ENCODE data around the gene ACSM2B. TPM values are rescaled to one million over a fixed set of nuclear protein-coding genes. Genes with fewer than 3 reads are reported as not detected.
"Not testable (repeated sequence)": the region's sequence is repeated elsewhere in the genome, so short reads cannot be mapped to it uniquely, and the experiment has no call there.

ACSM2B gene
- total RNA-seq, 1 experiment from 2014 or later = 0.20 TPM

DNA sequence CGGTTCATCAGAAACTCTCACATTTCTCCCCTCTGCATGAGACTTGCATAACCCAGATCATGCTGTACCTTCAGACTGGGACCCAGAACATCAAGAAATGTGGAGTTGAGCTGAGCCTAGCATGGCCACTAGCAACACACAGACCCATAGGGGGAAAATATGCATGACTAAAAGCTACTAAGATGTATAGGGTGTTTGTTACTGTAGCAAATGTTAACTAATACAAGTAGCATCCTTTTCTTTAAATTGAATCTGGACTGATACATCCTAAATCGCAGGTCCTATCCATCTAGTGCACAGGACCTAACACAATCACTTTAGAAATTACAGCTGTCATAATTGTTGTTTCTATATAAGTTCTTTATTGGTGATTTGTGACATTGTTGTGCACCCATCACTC, 10.8 kb downstream of the ACSM2B start:
- POLR2A ChIA-PET; DNase-seq (ENCODE audit: low spot score); H3K27ac Mint-ChIP-seq; CTCF ChIA-PET; ATAC-seq; H3K4me3 Mint-ChIP-seq; H3K27me3 Mint-ChIP-seq (ENCODE audit: low read depth); H3K4me1 Mint-ChIP-seq: not testable (repeated sequence)
- Mint-ChIP-seq H3K36me3 (peaks cover 19% of the 10 kb centered on the region), H3K9me3 (peaks cover 46% of the 10 kb centered on the region)

DNA sequence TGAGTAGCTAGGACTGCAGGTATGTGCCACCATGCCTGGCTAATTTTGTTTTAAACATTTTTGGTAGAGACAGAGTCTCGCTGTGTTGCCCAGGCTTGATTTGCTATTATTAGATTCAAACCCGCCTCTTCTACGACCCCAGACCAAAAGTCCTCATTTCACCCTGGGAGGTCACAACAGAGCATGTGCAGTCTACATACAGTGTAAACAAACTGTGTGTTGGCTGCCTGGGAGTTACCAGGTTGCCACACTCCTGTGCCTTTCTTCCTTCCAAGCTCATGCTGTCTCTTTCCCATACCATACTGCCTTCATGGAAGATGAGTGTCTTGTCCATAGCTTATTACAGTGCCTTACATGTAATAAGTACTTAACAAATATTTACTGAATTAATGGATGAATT, 11.9 kb downstream of the ACSM2B start:
- ATAC-seq, CTCF ChIA-PET, POLR2A ChIA-PET: not testable (repeated sequence)

GRCh38 chr16:20555628-20556027, 20.5 kb downstream of the ACSM2B start:
- not testable (repeated sequence) for H3K27me3 Mint-ChIP-seq (ENCODE audit: low read depth)
- peaks cover 28% of the 10 kb centered on the region for H3K9me3 Mint-ChIP-seq

More for the DNA sequence above, 11.9 kb downstream of the ACSM2B start:
- H3K27ac Mint-ChIP-seq; H3K4me1 Mint-ChIP-seq; DNase-seq (ENCODE audit: low spot score); H3K4me3 Mint-ChIP-seq; H3K27me3 Mint-ChIP-seq (ENCODE audit: low read depth): not testable (repeated sequence)
- Mint-ChIP-seq H3K36me3 (peaks cover 22% of the 10 kb centered on the region), H3K9me3 (peaks cover 51% of the 10 kb centered on the region)

GRCh38 chr16:20554689-20555088, 21.5 kb downstream of the ACSM2B start:
- H3K27me3 Mint-ChIP-seq (ENCODE audit: low read depth); ATAC-seq; H3K4me1 Mint-ChIP-seq; POLR2A ChIA-PET; DNase-seq (ENCODE audit: low spot score); H3K36me3 Mint-ChIP-seq; H3K4me3 Mint-ChIP-seq; H3K27ac Mint-ChIP-seq; CTCF ChIA-PET: not testable (repeated sequence)
- peaks cover 27% of the 10 kb centered on the region for H3K9me3 Mint-ChIP-seq

More at GRCh38 chr16:20555628-20556027, 20.5 kb downstream of the ACSM2B start:
- H3K36me3 Mint-ChIP-seq; H3K4me3 Mint-ChIP-seq; CTCF ChIA-PET; POLR2A ChIA-PET; ATAC-seq; DNase-seq (ENCODE audit: low spot score); H3K27ac Mint-ChIP-seq; H3K4me1 Mint-ChIP-seq: not testable (repeated sequence)

GRCh38 chr16:20553493-20553892, 22.7 kb downstream of the ACSM2B start:
- ATAC-seq; H3K27ac Mint-ChIP-seq; H3K36me3 Mint-ChIP-seq; POLR2A ChIA-PET; DNase-seq (ENCODE audit: low spot score); H3K27me3 Mint-ChIP-seq (ENCODE audit: low read depth); H3K4me1 Mint-ChIP-seq; H3K4me3 Mint-ChIP-seq: not testable (repeated sequence)
- CTCF ChIA-PET = interaction anchor here (0.6 to 1.5 kb wide), 8 partner anchors 68 to 253 kb away, joined by 3 to 4 read pairs (median 3); partner anchors contain the start of genes REXO5 and THUMPD1
- H3K9me3 Mint-ChIP-seq = peaks cover 36% of the 10 kb centered on the region

- CTCF ChIA-PET; H3K4me3 Mint-ChIP-seq; H3K4me1 Mint-ChIP-seq; ATAC-seq; H3K36me3 Mint-ChIP-seq; H3K27me3 Mint-ChIP-seq (ENCODE audit: low read depth); POLR2A ChIA-PET; DNase-seq (ENCODE audit: low spot score); H3K27ac Mint-ChIP-seq: not testable (repeated sequence)
- peaks cover 20% of the 10 kb centered on the region for H3K9me3 Mint-ChIP-seq
Observed at GRCh38 chr16:20546951-20547350, 29.2 kb downstream of the ACSM2B start.

DNA sequence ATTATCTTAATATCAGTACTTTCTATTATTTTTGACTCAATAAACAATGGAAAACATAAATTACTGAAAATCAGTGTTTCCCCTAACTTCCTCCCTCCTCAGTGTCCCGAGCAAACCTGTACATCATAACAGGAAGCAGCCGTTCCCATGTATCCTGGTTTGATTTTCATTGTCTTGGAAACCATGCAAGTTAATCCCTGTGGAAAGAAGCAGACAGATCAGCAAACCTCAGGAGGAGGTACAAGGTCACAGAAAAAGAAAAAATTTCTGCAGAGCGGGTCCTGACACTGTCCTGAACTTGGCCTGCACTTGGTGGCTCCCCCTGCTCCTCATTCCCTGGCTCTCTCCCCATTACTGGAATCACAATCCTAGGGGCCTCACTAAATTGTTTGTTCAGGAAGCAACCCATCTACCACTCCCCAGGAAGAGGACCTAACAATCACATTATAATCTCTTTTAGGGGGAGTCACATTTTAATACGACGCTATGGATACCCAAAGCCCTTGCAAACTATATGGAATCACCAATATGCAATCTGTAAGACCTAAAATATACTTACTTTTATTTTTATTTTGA, 29.8 kb downstream of the ACSM2B start:
- H3K4me1 Mint-ChIP-seq; H3K27ac Mint-ChIP-seq; ATAC-seq; H3K27me3 Mint-ChIP-seq (ENCODE audit: low read depth); CTCF ChIA-PET; POLR2A ChIA-PET; DNase-seq (ENCODE audit: low spot score); H3K4me3 Mint-ChIP-seq; H3K36me3 Mint-ChIP-seq: not testable (repeated sequence)
- H3K9me3 Mint-ChIP-seq = peaks cover 20% of the 10 kb centered on the region

GRCh38 chr16:20540603-20541316, 35.4 kb downstream of the ACSM2B start:
- H3K36me3 Mint-ChIP-seq; ATAC-seq; H3K4me1 Mint-ChIP-seq; CTCF ChIA-PET; H3K27ac Mint-ChIP-seq; DNase-seq (ENCODE audit: low spot score); H3K4me3 Mint-ChIP-seq; H3K27me3 Mint-ChIP-seq (ENCODE audit: low read depth); H3K9me3 Mint-ChIP-seq; POLR2A ChIA-PET: not testable (repeated sequence)

GRCh38 chr16:20538687-20539086, 37.5 kb downstream of the ACSM2B start:
- ATAC-seq = no peak
- POLR2A ChIA-PET = no interaction called here
- Mint-ChIP-seq H3K4me3 (no peak overlapping the region), H3K9me3 (no peaks in the 10 kb centered on the region), H3K27ac (no peak overlapping the region), H3K36me3 (no peaks in the 10 kb centered on the region), H3K4me1 (no peaks in the 10 kb centered on the region), H3K27me3 (ENCODE audit: low read depth) (no peaks in the 10 kb centered on the region; the same call in 1 of the 2 replicates)
- DNase-seq (ENCODE audit: low spot score) = no peak
- CTCF ChIA-PET = no interaction called here
- no peak for TF ChIP-seq TEAD1 (CRISPR knock-in tag; IDR thresholded peaks at IDR 0.05)
- TF ChIP-seq PREB (CRISPR knock-in tag; IDR thresholded peaks at IDR 0.05; ENCODE audit: borderline replicate concordance) = no peak
- no peak for TF ChIP-seq MLX (CRISPR knock-in tag; IDR thresholded peaks at IDR 0.05)
- TF ChIP-seq NFE2L1 (CRISPR knock-in tag; IDR thresholded peaks at IDR 0.05) = no peak
- TF ChIP-seq SMAD3 (CRISPR knock-in tag; IDR thresholded peaks at IDR 0.05; ENCODE audit: borderline replicate concordance) = no peak
- no peak for TF ChIP-seq JAZF1 (CRISPR knock-in tag; IDR thresholded peaks at IDR 0.05)
- TF ChIP-seq USF2 (CRISPR knock-in tag; IDR thresholded peaks at IDR 0.05) = no peak

Data from WTC11 (cell line).